Measurements from ENCODE around the gene SLC22A5. TPM values are rescaled to one million over a fixed set of nuclear protein-coding genes. Genes with fewer than 3 reads are reported as not detected.

The SLC22A5 gene
- total RNA-seq, 2 experiments from 2014 or later = 0.36 to 0.88 TPM

GRCh38 chr5:132380047-132380446, 10.5 kb downstream of the SLC22A5 start:
- H3K4me2 ChIP-seq (ENCODE audit: low read length) = no peak overlapping the region
- no peak overlapping the region for H3K4me3 ChIP-seq (ENCODE audit: low read depth, low read length, poor library complexity, severe bottlenecking)
- no peaks in the 10 kb centered on the region for H3K9me3 ChIP-seq (ENCODE audit: low read length)
- H2AFZ ChIP-seq (ENCODE audit: low read length) = no peak overlapping the region
- BruUV-seq (replicated peaks) = no TSS peak
- intact Hi-C loops (cut with micrococcal nuclease; ENCODE audit: unreplicated experiment) = loop anchor here (10.0 kb wide), 1 partner anchor 355 kb away; the partner anchor contains the start of gene KIF3A
- H3K36me3 ChIP-seq (ENCODE audit: insufficient read depth, low read length) = no peaks in the 10 kb centered on the region
- POLR2A ChIA-PET = interaction anchor here (0.7 kb wide), 1 partner anchor 34 kb away, joined by 4 read pairs; no protein-coding TSS in a partner anchor
- H3K4me1 ChIP-seq (ENCODE audit: insufficient read depth, low read length, poor library complexity, severe bottlenecking) = no peaks in the 10 kb centered on the region
- DNase-seq (ENCODE audit: low spot score) = no peak
- TF ChIP-seq CTCF (conservative IDR thresholded peaks at IDR 0.05; ENCODE audit: low read length) = no peak
- no peak for TF ChIP-seq EZH2phosphoT487 (IDR thresholded peaks at IDR 0.05; ENCODE audit: borderline replicate concordance, low read depth, low read length)
- H3K27ac ChIP-seq (ENCODE audit: low read depth, low read length, poor library complexity, severe bottlenecking) = no peak overlapping the region
- no peaks in the 10 kb centered on the region for H3K9me2 ChIP-seq (ENCODE audit: insufficient read depth, low read length)
- no peaks in the 10 kb centered on the region for H3K79me2 ChIP-seq (ENCODE audit: insufficient read depth, low read depth, low read length)
- CTCF ChIA-PET (ENCODE audit: unreplicated experiment) = no interaction called here
- H4K20me1 ChIP-seq (ENCODE audit: insufficient read depth, low read length) = no peaks in the 10 kb centered on the region

- Histone ChIP-seq H3K27ac (ENCODE audit: low read depth, low read length, poor library complexity, severe bottlenecking) (no peak overlapping the region), H4K20me1 (ENCODE audit: insufficient read depth, low read length) (no peaks in the 10 kb centered on the region), H3K9me2 (ENCODE audit: insufficient read depth, low read length) (no peaks in the 10 kb centered on the region), H3K4me1 (ENCODE audit: insufficient read depth, low read length, poor library complexity, severe bottlenecking) (peaks cover 7% of the 10 kb centered on the region), H3K4me2 (ENCODE audit: low read length) (no peak overlapping the region), H3K4me3 (ENCODE audit: low read depth, low read length, poor library complexity, severe bottlenecking) (no peak overlapping the region), H3K36me3 (ENCODE audit: insufficient read depth, low read length) (no peaks in the 10 kb centered on the region), H3K9me3 (ENCODE audit: low read length) (no peaks in the 10 kb centered on the region), H2AFZ (ENCODE audit: low read length) (no peak overlapping the region), H3K79me2 (ENCODE audit: insufficient read depth, low read depth, low read length) (no peaks in the 10 kb centered on the region)
- ChIA-PET POLR2A (interaction anchor here (0.7 to 0.8 kb wide), 2 partner anchors 22 to 34 kb away, joined by 3 to 4 read pairs; no protein-coding TSS in a partner anchor), CTCF (ENCODE audit: unreplicated experiment) (no interaction called here)
- TF ChIP-seq EZH2phosphoT487 (IDR thresholded peaks at IDR 0.05; ENCODE audit: borderline replicate concordance, low read depth, low read length) = no peak
- no peak for TF ChIP-seq CTCF (conservative IDR thresholded peaks at IDR 0.05; ENCODE audit: low read length)
- no peak for DNase-seq (ENCODE audit: low spot score)
- intact Hi-C loops (cut with micrococcal nuclease; ENCODE audit: unreplicated experiment) = loop anchor here (10.0 kb wide), 1 partner anchor 354 kb away; the partner anchor contains the start of gene KIF3A
- BruUV-seq (replicated peaks) = no TSS peak
Measured at GRCh38 chr5:132380741-132381140, 11.2 kb downstream of the SLC22A5 start.

- H3K79me2 ChIP-seq (ENCODE audit: insufficient read depth, low read depth, low read length) = no peaks in the 10 kb centered on the region
- POLR2A ChIA-PET = no interaction called here
- no peaks in the 10 kb centered on the region for H3K9me2 ChIP-seq (ENCODE audit: insufficient read depth, low read length)
- no peaks in the 10 kb centered on the region for H3K9me3 ChIP-seq (ENCODE audit: low read length)
- CTCF ChIA-PET (ENCODE audit: unreplicated experiment) = no interaction called here
- intact Hi-C loops (cut with micrococcal nuclease; ENCODE audit: unreplicated experiment) = loop anchor here (10.0 kb wide), 1 partner anchor 353 kb away; the partner anchor contains the start of gene KIF3A
- no peak overlapping the region for H3K4me3 ChIP-seq (ENCODE audit: low read depth, low read length, poor library complexity, severe bottlenecking)
- DNase-seq (ENCODE audit: low spot score) = no peak
- BruUV-seq (replicated peaks) = no TSS peak
- H3K36me3 ChIP-seq (ENCODE audit: insufficient read depth, low read length) = no peaks in the 10 kb centered on the region
- TF ChIP-seq EZH2phosphoT487 (IDR thresholded peaks at IDR 0.05; ENCODE audit: borderline replicate concordance, low read depth, low read length) = no peak
- no peak for TF ChIP-seq CTCF (conservative IDR thresholded peaks at IDR 0.05; ENCODE audit: low read length)
- H4K20me1 ChIP-seq (ENCODE audit: insufficient read depth, low read length) = no peaks in the 10 kb centered on the region
- no peak overlapping the region for H3K4me2 ChIP-seq (ENCODE audit: low read length)
- H2AFZ ChIP-seq (ENCODE audit: low read length) = no peak overlapping the region
- peaks cover 14% of the 10 kb centered on the region for H3K4me1 ChIP-seq (ENCODE audit: insufficient read depth, low read length, poor library complexity, severe bottlenecking)
- no peak overlapping the region for H3K27ac ChIP-seq (ENCODE audit: low read depth, low read length, poor library complexity, severe bottlenecking)
Measured at GRCh38 chr5:132381614-132382013, 12.1 kb downstream of the SLC22A5 start.

Data from OCI-LY7 (cell line).